Esophagus mucosa (tissue), 1 donor: ENCODE results near the gene MINDY4. TPM values are rescaled to one million over a fixed set of nuclear protein-coding genes. Genes with fewer than 3 reads are reported as not detected.
"Not testable (repeated sequence)": the region's sequence is repeated elsewhere in the genome, so short reads cannot be mapped to it uniquely, and the experiment has no call there.

ENCODE experiments used
- ATAC-seq: fragments of 200-7000 bp; cut with Tn5 transposase; one replicate; pipeline ENCODE4 v1.9.1; 2020
- total RNA-seq: library from RNA; stranded (reverse); gene quantifications from one replicate; pipeline ENCODE4 v1.2.4, GENCODE V29; 2023
- donor health status: DM: yes; HTN: yes; CAD: no.

Gene MINDY4
- total RNA-seq, 1 donor from 2014 or later, result 2.4 TPM

DNA sequence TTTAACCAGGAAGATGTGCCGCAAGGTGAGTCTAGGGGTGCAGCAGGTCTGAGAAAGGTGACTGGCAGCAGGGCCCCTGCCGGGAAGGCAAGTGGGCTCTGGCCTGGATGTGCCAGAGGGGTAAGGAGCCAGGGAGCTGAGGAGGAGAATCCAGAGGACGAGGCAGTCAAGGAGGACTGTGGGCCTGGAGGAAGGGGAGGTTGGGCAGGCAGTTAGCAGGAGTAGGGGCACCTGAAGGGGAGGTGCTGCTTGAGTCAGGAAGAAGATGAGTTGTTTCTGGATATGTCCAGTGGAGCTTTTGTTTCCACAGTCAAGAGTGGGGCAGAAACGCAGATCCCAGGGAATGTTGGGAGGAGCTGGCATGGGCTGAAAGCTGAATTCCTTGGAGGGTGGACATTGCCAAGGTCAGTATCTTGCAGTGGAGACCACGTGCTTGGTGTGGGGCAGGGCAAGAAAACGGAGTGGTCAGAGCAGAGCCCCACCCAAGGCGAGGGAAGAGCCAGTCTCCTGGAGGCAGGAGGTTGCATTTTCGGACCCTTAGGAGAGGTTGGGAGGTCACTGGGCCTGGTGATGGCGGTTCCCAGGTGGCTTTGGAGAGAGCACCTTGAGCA lies 34.0 kb downstream of the MINDY4 start:
- ATAC-seq, result no peak

DNA sequence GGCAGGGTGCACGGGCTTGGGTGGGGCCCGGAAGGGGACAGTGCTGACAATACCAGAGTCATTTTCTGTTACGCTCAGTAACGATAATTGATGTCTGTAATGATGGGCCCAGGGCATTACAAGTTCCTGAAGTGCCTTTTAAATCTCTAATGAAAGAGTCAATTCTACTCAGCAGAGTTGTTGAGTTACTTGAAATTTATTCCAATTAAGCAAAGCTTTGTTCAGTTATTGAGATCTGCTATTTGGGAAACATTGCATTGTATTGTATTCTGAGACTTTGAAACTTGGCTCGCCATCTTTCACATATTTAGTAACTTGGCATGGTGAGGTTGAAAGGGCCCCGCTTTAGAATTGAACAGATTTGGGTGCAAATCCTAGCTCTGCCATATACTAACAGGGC lies 34.7 kb downstream of the MINDY4 start:
- no peak for ATAC-seq

DNA sequence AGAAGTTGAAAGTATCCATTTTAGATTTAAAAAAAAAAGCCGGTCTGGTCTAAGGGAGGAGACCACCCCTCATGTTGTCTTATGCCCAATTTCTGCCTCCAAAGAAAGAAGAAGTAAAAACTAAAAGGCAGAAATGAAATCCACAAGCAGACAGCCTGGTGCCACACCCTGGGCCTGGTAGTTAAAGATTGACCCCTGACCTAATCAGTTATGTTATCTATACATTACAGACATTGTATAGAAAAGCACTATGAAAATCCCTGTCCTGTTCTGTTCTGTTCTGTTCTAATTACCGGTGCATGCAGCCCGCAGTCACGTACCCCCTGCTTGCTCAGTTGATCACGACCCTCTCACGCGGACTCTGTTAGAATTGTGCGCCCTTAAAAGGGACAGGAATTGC lies 36.3 kb downstream of the MINDY4 start:
- not testable (repeated sequence) for ATAC-seq

DNA sequence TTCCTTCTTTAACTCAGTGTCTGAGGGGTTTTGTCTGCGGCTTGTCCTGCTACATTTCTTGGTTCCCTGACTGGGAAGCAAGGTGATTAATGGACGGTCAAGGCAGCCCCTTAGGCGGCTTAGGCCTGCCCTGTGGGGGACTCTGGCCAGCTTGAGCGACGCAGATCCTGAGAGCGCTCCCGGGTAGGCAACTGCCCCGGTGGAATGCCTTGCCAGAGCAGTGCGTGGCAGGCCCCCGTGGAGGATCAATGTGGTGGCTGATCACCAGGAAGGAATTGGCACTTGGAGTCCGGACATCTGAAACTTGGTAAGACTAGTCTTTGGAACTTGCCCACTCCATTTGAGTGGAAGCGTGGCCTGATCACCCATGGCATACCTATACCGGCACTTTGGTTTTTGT lies 36.7 kb downstream of the MINDY4 start:
- not testable (repeated sequence) for ATAC-seq

DNA sequence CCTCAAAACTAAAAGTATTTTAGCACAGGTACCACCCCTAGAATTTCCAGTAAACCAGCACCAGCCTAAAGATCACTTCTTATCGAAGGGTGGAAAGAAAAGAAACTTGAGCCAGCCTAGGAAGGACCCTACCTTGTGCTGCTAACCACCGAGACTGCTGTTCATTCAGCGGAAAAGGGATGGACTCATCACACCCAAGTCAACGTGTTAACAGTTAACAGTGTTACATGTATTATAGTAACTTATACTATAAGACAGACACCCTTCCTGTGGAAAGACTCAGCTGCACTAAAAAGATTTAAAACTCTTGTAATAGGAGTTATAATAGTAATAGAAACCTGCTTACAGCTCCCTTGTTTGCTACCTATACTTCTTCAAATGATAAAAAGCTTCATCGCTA lies 39.8 kb downstream of the MINDY4 start:
- no peak for ATAC-seq

- no peak for ATAC-seq
Observed at GRCh38 chr7:30812676-30813075, 41.5 kb downstream of the MINDY4 start.

DNA sequence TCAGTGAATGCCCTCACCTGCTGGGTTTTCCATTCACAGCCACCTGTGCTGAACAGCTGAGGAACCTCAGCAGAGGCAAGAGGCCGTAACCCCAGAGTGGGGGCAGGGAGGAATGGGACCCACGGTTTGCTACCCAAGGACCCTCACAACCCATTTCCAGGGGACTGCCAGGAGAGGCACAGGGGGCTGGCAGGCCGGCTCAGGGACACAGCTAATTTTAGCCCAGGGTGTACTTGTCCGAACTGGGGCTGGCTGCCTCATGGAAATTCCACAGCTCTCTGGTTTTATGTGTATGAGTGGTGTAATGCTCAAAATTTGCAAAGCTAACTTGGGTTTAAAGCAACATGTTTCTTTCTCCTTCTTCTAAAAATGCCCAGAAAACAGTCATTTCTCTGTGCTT lies 42.2 kb downstream of the MINDY4 start:
- ATAC-seq, result no peak

DNA sequence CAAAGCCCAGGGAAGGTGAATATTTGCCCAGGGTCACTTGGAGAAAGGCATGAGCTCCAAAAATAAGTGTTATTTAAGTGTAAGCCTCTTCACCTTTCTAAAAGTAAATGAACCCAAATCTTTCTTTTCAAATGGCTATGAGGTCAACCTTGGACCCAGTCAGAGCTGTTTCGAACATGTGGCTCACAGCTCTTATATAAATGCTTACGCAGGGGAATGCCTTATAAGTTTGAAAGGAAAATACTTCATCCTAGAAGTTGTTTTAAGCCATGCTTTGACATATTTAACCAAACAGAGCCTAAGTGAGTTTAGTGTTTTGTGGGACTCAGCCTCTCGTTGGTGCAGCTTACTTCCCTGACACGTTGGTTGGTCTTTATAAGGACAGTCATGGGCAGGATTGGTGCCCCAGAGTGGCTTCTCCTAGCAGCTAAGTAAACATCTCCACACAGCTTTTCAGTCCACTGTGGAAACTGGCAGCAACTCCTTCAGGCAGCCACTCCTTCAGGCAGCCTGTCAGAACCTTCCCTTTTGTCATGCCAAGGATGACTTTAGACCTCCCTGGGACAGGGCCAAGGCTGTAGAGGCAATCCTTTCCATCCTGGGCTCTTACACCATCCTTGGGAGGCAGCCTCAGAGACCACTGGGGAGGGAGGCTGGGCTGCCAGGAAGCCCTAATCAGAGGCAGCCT lies 43.6 kb downstream of the MINDY4 start:
- ATAC-seq, result peak; percentile 35

GRCh38 chr7:30815388-30815854 lies 44.2 kb downstream of the MINDY4 start:
- peak; percentile 23 for ATAC-seq

GRCh38 chr7:30815951-30816644 lies 44.9 kb downstream of the MINDY4 start:
- peak; percentile 29 for ATAC-seq

- ATAC-seq, result no peak
Observed at GRCh38 chr7:30816645-30817370, 45.6 kb downstream of the MINDY4 start.

DNA sequence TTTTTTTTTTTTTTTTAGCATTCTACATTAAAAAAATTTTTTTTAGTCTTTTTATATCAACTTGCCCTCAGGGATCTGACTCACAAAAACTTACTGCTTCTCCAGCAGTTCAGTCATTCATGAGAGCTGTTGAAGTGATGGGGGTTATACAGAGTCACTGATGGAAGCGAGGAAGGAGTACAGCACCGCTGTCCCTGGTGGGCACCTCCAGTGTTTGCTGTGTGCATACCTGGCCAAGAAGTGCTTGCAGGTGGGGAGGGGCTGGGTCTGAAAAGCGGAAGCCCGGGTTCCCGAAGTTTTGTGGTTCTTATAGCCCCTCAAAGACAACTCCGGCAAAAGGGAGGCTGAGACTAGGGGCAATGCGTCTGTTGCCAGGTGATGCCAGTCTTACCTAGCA lies 46.2 kb downstream of the MINDY4 start:
- ATAC-seq, result no peak

DNA sequence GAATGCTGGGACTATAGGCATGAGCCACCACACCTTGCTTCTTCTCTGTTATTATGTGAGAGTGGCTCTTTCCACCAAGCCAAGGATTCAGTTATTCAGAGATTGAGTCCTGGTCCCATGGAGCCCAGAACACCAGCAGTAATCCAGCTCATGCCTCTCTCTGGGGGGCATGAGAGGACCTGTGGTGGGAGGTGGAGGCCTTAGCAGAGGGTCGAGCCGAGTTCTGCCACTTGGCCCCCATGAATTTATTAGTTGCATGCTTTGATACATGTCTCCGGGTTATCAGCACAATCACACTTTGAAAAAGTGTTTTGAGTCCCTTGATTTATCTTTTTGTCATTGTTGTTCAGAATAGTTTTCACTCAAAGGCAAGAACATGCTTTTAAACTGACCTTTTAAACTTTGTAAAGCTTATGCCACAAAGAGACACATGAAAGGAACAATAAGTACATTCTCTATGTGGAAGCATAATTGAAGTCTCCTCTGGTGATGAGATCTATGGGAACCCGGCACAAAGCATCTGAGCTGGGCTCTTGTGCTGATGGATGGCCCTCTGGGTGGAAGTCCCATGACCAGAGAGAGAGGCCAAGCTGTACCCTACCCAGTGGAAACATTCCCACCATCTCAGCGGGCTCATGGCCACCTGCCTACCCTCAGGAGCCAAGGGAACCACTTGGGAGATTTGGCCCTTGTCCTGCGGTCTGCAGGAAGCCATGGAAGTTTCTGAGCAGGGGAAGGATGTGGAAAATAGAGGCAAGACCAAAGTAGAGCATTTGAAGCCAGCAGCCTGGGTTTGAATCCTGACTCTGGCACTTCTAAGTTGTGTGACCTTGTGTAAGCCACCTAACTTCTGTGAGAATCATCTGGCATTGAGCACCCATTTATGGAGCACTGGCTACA lies 53.9 kb downstream of the MINDY4 start:
- ATAC-seq, result no peak

- ATAC-seq, result no peak
Observed at GRCh38 chr7:30826181-30826580, 55.0 kb downstream of the MINDY4 start.

DNA sequence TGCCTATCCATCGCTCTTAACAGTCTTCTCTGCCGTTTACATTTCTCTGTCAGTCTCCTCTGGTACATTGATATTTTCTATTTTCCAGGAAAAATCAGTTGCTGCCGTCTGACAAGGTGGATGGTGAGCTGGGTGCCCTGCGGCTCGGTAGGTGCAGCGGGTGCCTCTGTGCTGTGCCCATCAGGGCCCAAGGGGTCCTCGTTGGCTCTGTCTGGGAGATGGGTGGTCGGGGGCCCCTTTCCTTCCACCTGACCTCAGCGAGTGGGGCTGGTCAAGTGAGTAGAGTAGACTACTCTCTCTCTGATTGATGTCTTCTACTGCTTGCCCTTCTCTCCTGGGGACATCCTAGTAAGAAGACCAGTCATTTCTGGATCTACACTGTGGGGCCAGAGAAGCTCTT lies 57.4 kb downstream of the MINDY4 start:
- ATAC-seq, result no peak

GRCh38 chr7:30829471-30829870 lies 58.3 kb downstream of the MINDY4 start:
- no peak for ATAC-seq

DNA sequence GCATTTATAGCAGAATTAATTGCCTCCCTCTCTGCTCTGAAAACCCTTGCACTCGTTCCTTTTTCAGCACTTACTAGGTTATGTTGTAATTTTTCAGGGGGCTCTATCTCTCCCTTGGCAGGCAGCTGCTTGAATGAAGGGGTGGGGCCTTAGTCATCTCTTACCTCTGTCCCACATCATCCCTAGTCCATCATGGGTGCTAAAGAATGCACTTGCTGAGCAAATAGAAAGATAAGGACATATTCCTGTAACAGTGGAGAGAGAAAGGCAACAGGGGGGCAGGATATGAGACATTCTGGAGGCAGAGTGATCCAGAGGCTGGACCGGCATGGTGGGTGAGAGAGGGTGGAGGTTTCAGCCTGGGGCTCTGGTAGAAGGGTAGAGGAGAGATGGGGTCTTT lies 60.0 kb downstream of the MINDY4 start:
- no peak for ATAC-seq

GRCh38 chr7:30831936-30832335 lies 60.7 kb downstream of the MINDY4 start:
- ATAC-seq, result no peak

DNA sequence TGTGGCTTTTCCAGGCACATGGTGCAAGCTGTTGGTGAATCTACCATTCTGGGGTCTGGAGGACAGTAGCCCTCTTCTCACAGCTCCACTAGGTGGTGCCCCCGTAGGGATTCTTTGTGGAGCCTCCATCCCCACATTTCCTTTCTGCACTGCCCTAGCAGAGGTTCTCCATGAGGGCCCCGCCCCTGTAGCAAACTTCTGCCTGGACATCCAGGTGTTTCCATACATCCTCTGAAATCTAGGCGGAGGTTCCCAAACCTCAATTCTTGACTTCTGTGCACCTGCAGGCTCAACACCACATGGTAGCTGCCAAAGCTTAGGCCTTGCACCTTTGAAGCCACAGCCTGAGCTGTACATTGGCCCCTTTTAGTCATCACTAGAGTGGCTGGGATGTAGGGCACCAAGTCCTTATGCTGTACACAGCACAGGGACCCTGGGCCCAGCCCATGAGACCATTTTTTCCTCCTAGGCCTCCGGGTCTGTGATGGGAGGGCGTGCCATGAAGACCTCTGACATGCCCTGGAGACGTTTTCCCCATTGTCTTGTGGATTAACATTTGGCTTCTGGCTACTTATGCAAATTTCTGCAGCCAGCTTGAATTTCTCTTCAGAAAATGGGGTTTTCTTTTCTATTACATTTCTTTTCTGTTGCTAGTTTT lies 62.9 kb downstream of the MINDY4 start:
- ATAC-seq, result not testable (repeated sequence)

- ATAC-seq, result no peak
Observed at GRCh38 chr7:30835396-30835915, 64.2 kb downstream of the MINDY4 start.

- no peak for ATAC-seq
Observed at GRCh38 chr7:30836991-30837390, 65.8 kb downstream of the MINDY4 start.
